GM18498 (cell line): ENCODE results near the gene FER.
"Not testable (repeated sequence)": the region's sequence is repeated elsewhere in the genome, so short reads cannot be mapped to it uniquely, and the experiment has no call there.

Experiments used
- ATAC-seq: cut with Tn5 transposase; IDR thresholded peaks from one replicate; pipeline ENCODE4 v1.9.1; 2021; ENCODE audit warnings: mild to moderate bottlenecking, moderate library complexity; ENCODE audit not compliant: unreplicated experiment

FER gene

GRCh38 chr5:108797396-108797795 is 49.7 kb downstream of the FER start:
- no peak for ATAC-seq

- ATAC-seq = no peak
Measured at GRCh38 chr5:108797986-108798385, 50.3 kb downstream of the FER start.

GRCh38 chr5:108798513-108799265 is 51.0 kb downstream of the FER start:
- ATAC-seq = no peak

GRCh38 chr5:108801301-108801700 is 53.6 kb downstream of the FER start:
- ATAC-seq = no peak

GRCh38 chr5:108801776-108802175 is 54.1 kb downstream of the FER start:
- no peak for ATAC-seq

GRCh38 chr5:108810717-108811116 is 63.0 kb downstream of the FER start:
- no peak for ATAC-seq

- ATAC-seq = no peak
Measured at GRCh38 chr5:108813673-108814072, 66.0 kb downstream of the FER start.

- ATAC-seq = no peak
Measured at GRCh38 chr5:108814551-108814950, 66.9 kb downstream of the FER start.

GRCh38 chr5:108818613-108819272 is 71.0 kb downstream of the FER start:
- ATAC-seq = peak; percentile 99

GRCh38 chr5:108820983-108821382 is 73.3 kb downstream of the FER start:
- ATAC-seq = no peak

GRCh38 chr5:108822211-108822947 is 74.7 kb downstream of the FER start:
- ATAC-seq = no peak

- ATAC-seq = no peak
Measured at GRCh38 chr5:108827131-108827530, 79.4 kb downstream of the FER start.

- no peak for ATAC-seq
Measured at GRCh38 chr5:108830705-108831276, 83.1 kb downstream of the FER start.

GRCh38 chr5:108836492-108836891 is 88.8 kb downstream of the FER start:
- no peak for ATAC-seq

GRCh38 chr5:108842260-108842941 is 94.7 kb downstream of the FER start:
- not testable (repeated sequence) for ATAC-seq

GRCh38 chr5:108851129-108851528 is 103.4 kb downstream of the FER start:
- not testable (repeated sequence) for ATAC-seq

GRCh38 chr5:108857905-108858304 is 110.2 kb downstream of the FER start:
- peak; percentile 47 for ATAC-seq

GRCh38 chr5:108858959-108859358 is 111.3 kb downstream of the FER start:
- peak; percentile 97 for ATAC-seq

GRCh38 chr5:108862211-108862610 is 114.5 kb downstream of the FER start:
- no peak for ATAC-seq

GRCh38 chr5:108866097-108866496 is 118.4 kb downstream of the FER start:
- not testable (repeated sequence) for ATAC-seq

GRCh38 chr5:108867656-108868055 is 120.0 kb downstream of the FER start:
- no peak for ATAC-seq
